ENCODE measurements around the gene SLC25A21.
"Not testable (repeated sequence)": the region's sequence is repeated elsewhere in the genome, so short reads cannot be mapped to it uniquely, and the experiment has no call there.

Gene SLC25A21

GRCh38 chr14:37197421-37198272 is 25.2 kb upstream of the SLC25A21 start, which contains the start of gene MIPOL1:
Gene MIPOL1, plus strand, starts transcription at chr14:37197937. Its CDS starts 49,952 bp downstream, at chr14:37247889.
- no peak for TF ChIP-seq CTCF (IDR thresholded peaks at IDR 0.05; ENCODE audit: extremely low read depth, insufficient read depth, missing control alignments)
- in situ Hi-C loops (cut with MboI; ENCODE audit: low pct_unique_long_range_greater_than_20kb, low sequenced_read_pairs, unreplicated experiment), result no loop called here
- DNase-seq (ENCODE audit: low spot score), result no peak

- no peak for TF ChIP-seq CTCF (IDR thresholded peaks at IDR 0.05; ENCODE audit: extremely low read depth, insufficient read depth, missing control alignments)
- in situ Hi-C loops (cut with MboI; ENCODE audit: low pct_unique_long_range_greater_than_20kb, low sequenced_read_pairs, unreplicated experiment), result no loop called here
These were observed 24.4 kb upstream of the SLC25A21 start for GRCh38 chr14:37196604-37197420.

GRCh38 chr14:37195327-37195726 is 22.9 kb upstream of the SLC25A21 start:
- DNase-seq (ENCODE audit: low spot score), result no peak
- no peak for TF ChIP-seq CTCF (IDR thresholded peaks at IDR 0.05; ENCODE audit: extremely low read depth, insufficient read depth, missing control alignments)
- in situ Hi-C loops (cut with MboI; ENCODE audit: low pct_unique_long_range_greater_than_20kb, low sequenced_read_pairs, unreplicated experiment), result no loop called here

More at GRCh38 chr14:37196604-37197420, 24.4 kb upstream of the SLC25A21 start:
- no peak for DNase-seq (ENCODE audit: low spot score)

- in situ Hi-C loops (cut with MboI; ENCODE audit: low pct_unique_long_range_greater_than_20kb, low sequenced_read_pairs, unreplicated experiment), result no loop called here
- TF ChIP-seq CTCF (IDR thresholded peaks at IDR 0.05; ENCODE audit: extremely low read depth, insufficient read depth, missing control alignments), result no peak
- no peak for DNase-seq (ENCODE audit: low spot score)
These were observed 22.3 kb upstream of the SLC25A21 start for GRCh38 chr14:37194698-37195097.

- DNase-seq (ENCODE audit: low spot score); in situ Hi-C loops (cut with MboI; ENCODE audit: low pct_unique_long_range_greater_than_20kb, low sequenced_read_pairs, unreplicated experiment): not testable (repeated sequence)
These were observed 17.3 kb upstream of the SLC25A21 start for GRCh38 chr14:37189733-37190132.

GRCh38 chr14:37187840-37188577 is 15.6 kb upstream of the SLC25A21 start:
- DNase-seq (ENCODE audit: low spot score); in situ Hi-C loops (cut with MboI; ENCODE audit: low pct_unique_long_range_greater_than_20kb, low sequenced_read_pairs, unreplicated experiment): not testable (repeated sequence)

- DNase-seq (ENCODE audit: low spot score), result no peak
- in situ Hi-C loops (cut with MboI; ENCODE audit: low pct_unique_long_range_greater_than_20kb, low sequenced_read_pairs, unreplicated experiment), result no loop called here
- no peak for TF ChIP-seq CTCF (IDR thresholded peaks at IDR 0.05; ENCODE audit: extremely low read depth, insufficient read depth, missing control alignments)
These were observed 14.9 kb upstream of the SLC25A21 start for GRCh38 chr14:37187294-37187693.
